ENCODE results near the gene DCT. TPM values are rescaled to one million over a fixed set of nuclear protein-coding genes. Genes with fewer than 3 reads are reported as not detected.

The DCT gene
- total RNA-seq, 1 experiment from 2014 or later = not detected

- H3K4me1 ChIP-seq (ENCODE audit: control insufficient read depth, insufficient read depth, low read length) = no peaks in the 10 kb centered on the region
- TF ChIP-seq POLR2AphosphoS5 (IDR thresholded peaks at IDR 0.05; ENCODE audit: low read depth, low read length) (no peak), SIN3A (IDR thresholded peaks at IDR 0.05; ENCODE audit: borderline replicate concordance, insufficient read depth, low read depth, low read length) (no peak), TCF7L2 (IDR thresholded peaks at IDR 0.05; ENCODE audit: low read depth, low read length) (no peak), REST (IDR thresholded peaks at IDR 0.05; ENCODE audit: insufficient read depth in 1 of 2, low read depth in 2 of 2, low read length in 1 of 2) (no peak), CTCF (IDR thresholded peaks at IDR 0.05) (no peak)
- no TSS peak for BruUV-seq (replicated peaks)
- intact Hi-C loops (cut with micrococcal nuclease; ENCODE audit: unreplicated experiment) (no loop called here), in situ Hi-C loops (cut with HindIII; ENCODE audit: low pct_unique_long_range_greater_than_20kb, low sequenced_read_pairs) (no loop called here)
- no peaks in the 10 kb centered on the region for H3K36me3 ChIP-seq (ENCODE audit: control insufficient read depth, insufficient read depth, low read length)
- DNase-seq (ENCODE audit: low read depth, low spot score) = no peak
- H3K9me3 ChIP-seq (ENCODE audit: control insufficient read depth, insufficient read depth, low read depth, low read length) = no peaks in the 10 kb centered on the region; the same call in 1 of the 2 replicates
- CTCF ChIA-PET = no interaction called here
- H3K27ac ChIP-seq (ENCODE audit: low read length) = no peak overlapping the region
- ATAC-seq = no peak
- H3K27me3 ChIP-seq (ENCODE audit: control insufficient read depth, insufficient read depth, low read length) = no peaks in the 10 kb centered on the region
- H3K4me3 ChIP-seq (ENCODE audit: low read depth in 2 of 2, low read length in 2 of 2) = no peak overlapping the region
- POLR2A ChIA-PET = no interaction called here
These were observed 64.8 kb downstream of the DCT start for GRCh38 chr13:94414708-94415107.

GRCh38 chr13:94414141-94414540, 65.3 kb downstream of the DCT start:
- no peaks in the 10 kb centered on the region for H3K36me3 ChIP-seq (ENCODE audit: control insufficient read depth, insufficient read depth, low read length)
- H3K4me3 ChIP-seq (ENCODE audit: low read depth in 2 of 2, low read length in 2 of 2) = no peak overlapping the region
- intact Hi-C loops (cut with micrococcal nuclease; ENCODE audit: unreplicated experiment) (no loop called here), in situ Hi-C loops (cut with HindIII; ENCODE audit: low pct_unique_long_range_greater_than_20kb, low sequenced_read_pairs) (no loop called here)
- TF ChIP-seq POLR2AphosphoS5 (IDR thresholded peaks at IDR 0.05; ENCODE audit: low read depth, low read length) (no peak), REST (IDR thresholded peaks at IDR 0.05; ENCODE audit: insufficient read depth in 1 of 2, low read depth in 2 of 2, low read length in 1 of 2) (no peak), SIN3A (IDR thresholded peaks at IDR 0.05; ENCODE audit: borderline replicate concordance, insufficient read depth, low read depth, low read length) (no peak), TCF7L2 (IDR thresholded peaks at IDR 0.05; ENCODE audit: low read depth, low read length) (no peak), CTCF (IDR thresholded peaks at IDR 0.05) (no peak)
- ChIA-PET POLR2A (no interaction called here), CTCF (no interaction called here)
- ATAC-seq (no peak), DNase-seq (ENCODE audit: low read depth, low spot score) (no peak)
- no TSS peak for BruUV-seq (replicated peaks)
- H3K4me1 ChIP-seq (ENCODE audit: control insufficient read depth, insufficient read depth, low read length) = no peaks in the 10 kb centered on the region
- H3K27ac ChIP-seq (ENCODE audit: low read length) = no peak overlapping the region
- H3K9me3 ChIP-seq (ENCODE audit: control insufficient read depth, insufficient read depth, low read depth, low read length) = no peaks in the 10 kb centered on the region; the same call in 1 of the 2 replicates
- no peaks in the 10 kb centered on the region for H3K27me3 ChIP-seq (ENCODE audit: control insufficient read depth, insufficient read depth, low read length)

Measured in Panc1 (cell line).